HG03575 (cell line): Measurements from ENCODE around the gene AMFR.
A peak's percentile ranks its signal among the peaks of the same experiment; 100 is the strongest.

Experiments
- ATAC-seq: cut with Tn5 transposase; IDR thresholded peaks from one replicate; pipeline ENCODE4 v1.9.1; 2021; ENCODE audit not compliant: unreplicated experiment, insufficient number of reproducible peaks, low FRiP score; ENCODE audit errors: extremely low read depth

AMFR gene

GRCh38 chr16:56425439-56425832 is at the start of gene AMFR:
Gene AMFR (minus strand): TSS chr16:56425545. CDS start chr16:56425327, 218 bp downstream.
- ATAC-seq = no peak

DNA sequence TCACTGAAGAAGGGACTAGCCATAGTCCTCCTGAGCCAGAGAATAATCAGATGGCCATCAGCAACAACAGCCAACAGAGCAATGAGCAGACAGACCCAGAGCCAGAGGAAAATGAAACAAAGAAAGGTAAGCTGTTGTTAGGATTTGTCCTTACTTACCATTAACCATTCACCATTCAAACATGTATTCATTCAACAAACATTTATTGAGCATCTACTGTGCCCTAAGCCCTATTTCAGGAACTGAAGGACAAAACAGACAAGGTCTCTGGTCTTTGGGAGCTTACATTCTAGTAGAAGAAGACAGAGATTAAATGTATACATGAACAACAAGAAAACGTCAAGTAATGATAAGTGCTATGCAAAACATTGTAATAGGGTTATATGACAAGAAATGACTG is 45.3 kb upstream of the AMFR start:
- ATAC-seq = no peak

- ATAC-seq = no peak
These were observed 44.9 kb upstream of the AMFR start for GRCh38 chr16:56470232-56470631.

DNA sequence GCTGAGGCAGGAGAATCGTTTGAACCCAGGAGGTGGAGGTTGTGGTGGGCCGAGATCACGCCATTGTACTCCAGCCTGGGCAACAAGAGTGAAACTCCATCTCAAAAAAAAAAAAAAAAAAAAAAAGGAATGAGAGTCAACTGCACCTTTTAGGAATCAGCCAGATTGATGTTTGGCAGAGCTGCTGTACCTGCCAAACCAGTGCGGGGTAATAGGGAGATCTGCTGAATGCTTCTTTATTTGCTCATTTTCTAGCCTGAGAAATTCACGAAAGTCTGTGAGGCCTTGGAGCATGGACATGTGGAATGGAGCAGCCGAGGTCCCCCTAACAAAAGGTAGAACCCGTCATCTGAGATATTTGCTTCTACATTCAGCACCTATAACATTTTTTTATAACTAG is 44.4 kb upstream of the AMFR start:
- no peak for ATAC-seq

DNA sequence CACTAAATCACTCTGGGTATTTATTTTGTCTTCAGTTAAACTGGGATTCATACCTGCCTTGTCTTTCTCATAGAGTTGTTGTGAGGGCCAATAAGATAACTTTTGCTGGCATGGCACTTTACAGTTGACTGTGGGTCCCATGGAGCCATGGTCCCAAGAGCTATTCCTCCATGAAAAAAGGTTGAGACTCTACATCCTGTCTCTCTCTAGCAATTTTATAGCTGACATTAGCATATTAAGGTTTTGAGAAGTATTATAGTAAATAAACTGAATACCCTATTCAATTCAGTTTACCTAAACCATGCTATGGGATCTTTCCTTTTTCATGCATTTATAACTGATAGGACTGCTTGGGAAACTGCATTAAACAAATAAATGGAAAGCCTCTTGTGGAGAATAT is 43.5 kb upstream of the AMFR start:
- ATAC-seq = no peak

DNA sequence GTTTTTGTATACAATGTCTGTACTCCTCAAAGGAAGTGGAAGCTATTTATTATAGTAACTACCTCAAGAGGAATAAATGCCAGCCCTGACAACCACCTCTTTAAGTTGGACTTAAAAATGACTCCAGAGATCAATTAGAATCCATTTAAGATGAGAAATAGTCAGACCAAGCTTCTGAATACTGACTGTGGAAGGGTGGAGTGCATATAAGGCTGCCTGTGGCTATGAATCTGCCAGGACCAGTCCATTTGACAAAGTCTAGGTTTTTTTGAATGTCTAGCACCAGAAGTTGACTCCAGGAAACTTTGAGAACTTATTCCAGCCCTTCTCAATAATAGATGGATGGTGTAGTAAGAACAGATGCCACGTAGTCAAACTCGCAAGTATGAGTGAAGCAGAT is 41.0 kb upstream of the AMFR start:
- no peak for ATAC-seq

- no peak for ATAC-seq
These were observed 37.8 kb upstream of the AMFR start for GRCh38 chr16:56463153-56463552.

GRCh38 chr16:56462064-56462796 is 36.9 kb upstream of the AMFR start:
- ATAC-seq = no peak

- ATAC-seq = no peak
These were observed 34.8 kb upstream of the AMFR start for GRCh38 chr16:56460101-56460500.

DNA sequence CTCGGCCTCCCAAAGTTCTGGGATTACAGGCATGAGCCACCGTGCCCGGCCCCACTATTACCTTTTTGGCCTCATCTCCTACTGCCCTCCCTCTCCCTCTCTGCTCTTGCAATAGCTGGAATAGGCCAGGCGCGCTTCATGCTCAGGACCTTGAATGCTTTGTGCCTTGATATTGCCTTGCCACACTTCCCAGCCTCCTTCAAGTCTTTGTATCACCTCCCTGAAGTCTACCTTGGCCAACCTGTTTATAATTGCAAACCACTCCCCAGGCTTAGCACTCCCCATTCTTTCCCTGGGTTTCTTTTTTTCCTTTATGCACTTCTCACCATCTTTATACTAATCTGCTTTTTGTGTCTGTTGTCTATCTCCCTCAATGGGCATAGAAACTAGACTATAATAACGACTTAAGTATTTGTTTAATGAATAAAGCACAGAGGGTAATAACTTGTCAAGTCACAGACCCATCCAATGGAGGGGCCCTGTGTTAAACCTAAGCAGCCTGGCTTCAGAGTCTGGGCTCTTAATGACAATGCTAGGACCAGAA is 32.7 kb upstream of the AMFR start:
- no peak for ATAC-seq

- peak; percentile 18 for ATAC-seq
These were observed 26.7 kb upstream of the AMFR start for GRCh38 chr16:56451753-56452689.

GRCh38 chr16:56450986-56451752 is 25.8 kb upstream of the AMFR start, which contains the start of the genes NUDT21 and OGFOD1:
Gene NUDT21 (minus strand): TSS chr16:56451332. CDS start chr16:56451202, 130 bp downstream.
Gene OGFOD1 (plus strand): TSS chr16:56451554. CDS start chr16:56451613, 59 bp downstream.
- peak; percentile 84 for ATAC-seq

- ATAC-seq = no peak
These were observed 25.1 kb upstream of the AMFR start for GRCh38 chr16:56450275-56450985.

DNA sequence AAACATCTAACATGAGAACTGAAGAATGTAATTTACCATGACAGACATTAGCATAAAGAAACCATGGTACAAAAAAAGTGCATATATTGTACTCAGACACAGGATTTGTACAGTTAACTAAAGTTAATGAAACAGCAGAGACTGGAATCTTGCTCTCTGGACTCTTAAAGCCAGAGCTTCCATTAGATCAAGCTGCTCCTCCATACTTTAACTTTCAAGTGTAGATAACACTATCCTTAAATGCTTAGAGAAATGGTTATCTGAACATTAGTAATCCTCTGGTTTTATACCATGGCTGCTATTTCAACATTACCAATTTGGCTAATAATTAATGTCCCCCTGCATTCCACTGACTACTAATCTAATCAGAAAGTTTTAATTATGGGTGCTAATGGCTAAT is 22.7 kb upstream of the AMFR start:
- ATAC-seq = no peak

DNA sequence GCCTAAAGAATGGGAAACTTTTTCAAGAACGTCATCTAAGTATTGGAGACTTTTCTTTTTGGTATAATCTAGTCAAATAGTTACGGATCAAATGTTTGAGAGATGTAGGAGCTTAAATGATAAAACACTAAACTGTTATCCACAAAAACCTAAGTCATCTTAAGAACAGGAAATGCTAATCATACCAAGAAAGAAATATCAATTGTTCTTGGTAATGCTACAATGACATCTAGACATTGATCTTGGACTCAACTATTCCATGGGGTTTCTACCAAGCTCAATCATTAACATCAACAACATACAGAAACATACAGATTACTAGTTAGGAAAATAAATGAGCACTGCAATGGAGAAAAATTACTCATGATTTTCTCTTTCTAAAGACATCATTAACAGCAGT is 21.9 kb upstream of the AMFR start:
- ATAC-seq = no peak

DNA sequence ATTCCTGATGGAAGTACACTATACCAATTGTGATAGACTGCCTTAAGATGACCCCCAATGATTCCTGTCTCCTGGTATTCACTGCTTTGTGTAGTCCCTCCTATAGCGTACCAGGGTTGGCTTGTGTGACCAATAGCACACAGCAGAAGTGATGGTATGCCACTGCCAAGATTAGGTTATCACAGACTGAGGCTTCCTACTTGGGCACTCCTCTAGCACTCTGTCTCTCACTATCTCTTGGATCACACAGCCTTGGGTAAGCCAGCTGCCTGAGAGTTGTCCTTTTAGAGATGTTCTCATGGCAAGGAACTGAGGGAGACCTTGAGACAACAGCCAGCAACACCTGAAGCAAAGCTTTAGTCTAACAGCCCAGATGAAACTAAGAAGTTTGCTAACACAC is 12.7 kb upstream of the AMFR start:
- ATAC-seq = no peak

GRCh38 chr16:56436258-56436657 is 10.9 kb upstream of the AMFR start:
- ATAC-seq = no peak

GRCh38 chr16:56428091-56428490 is 2.7 kb upstream of the AMFR start:
- ATAC-seq = no peak
